GM03348 (cell line): ENCODE results near the gene LMF1.
"Not testable (repeated sequence)": the region's sequence is repeated elsewhere in the genome, so short reads cannot be mapped to it uniquely, and the experiment has no call there.

ENCODE experiments used
- DNase-seq: peaks from one replicate; pipeline ENCODE4 v3.0.0; 2012; ENCODE audit warnings: low spot score

The LMF1 gene

DNA sequence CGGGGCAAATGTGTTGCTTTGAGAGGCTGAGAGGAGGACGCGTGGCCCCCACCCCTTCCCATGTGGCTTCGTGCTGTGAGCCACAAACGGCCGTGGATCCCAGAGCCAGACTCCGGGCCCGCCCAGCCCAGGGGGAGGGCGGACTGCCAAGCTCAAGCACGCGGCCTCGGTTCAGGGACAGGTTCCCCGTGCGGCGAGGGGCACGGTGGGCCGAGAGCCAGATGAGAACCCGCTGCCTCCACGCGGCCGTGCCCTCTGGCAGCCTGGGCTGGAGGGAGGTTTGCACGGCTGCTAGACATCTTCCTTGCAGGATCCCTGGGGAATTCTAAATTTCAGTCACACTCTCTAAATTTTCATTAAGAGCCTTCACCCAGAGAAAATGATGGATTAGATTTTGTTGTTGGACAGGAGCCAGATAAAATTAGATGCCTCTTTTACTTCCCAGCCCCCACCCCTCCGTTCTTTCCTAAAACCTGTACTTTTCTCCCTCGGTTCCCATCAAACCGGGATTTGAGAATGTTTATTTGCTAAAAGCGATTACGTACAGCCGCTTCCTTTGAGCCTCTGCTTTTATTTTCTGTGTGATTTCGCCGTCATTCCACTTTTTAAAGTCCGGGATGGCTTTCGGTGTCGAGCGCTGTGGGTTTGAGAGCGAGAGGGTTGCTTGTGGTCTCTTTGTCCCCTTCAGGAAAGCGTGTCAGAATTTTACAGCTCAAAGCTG is 145.3 kb downstream of the LMF1 start:
- peak; percentile 81 for DNase-seq

- DNase-seq, result no peak
Observed at GRCh38 chr16:824601-825000, 146.2 kb downstream of the LMF1 start.

DNA sequence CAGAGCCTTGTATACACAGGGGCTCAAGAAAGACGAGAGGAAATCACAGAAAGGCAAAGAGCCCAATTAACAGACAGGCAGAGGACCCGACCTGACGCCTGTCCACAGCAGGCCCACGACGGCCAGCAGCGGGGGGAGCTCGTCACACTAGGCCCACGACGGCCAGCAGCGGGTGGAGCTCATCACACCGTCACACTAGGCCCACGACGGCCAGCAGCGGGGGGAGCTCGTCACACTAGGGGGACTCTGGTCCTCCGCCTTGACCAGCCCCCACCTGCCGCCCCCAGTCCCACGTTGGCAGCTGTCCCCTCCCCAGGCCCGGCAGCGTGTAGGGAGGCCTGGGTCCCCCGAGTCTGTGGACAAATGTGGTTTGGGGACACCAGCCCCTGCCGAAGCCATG is 146.6 kb downstream of the LMF1 start:
- no peak for DNase-seq

DNA sequence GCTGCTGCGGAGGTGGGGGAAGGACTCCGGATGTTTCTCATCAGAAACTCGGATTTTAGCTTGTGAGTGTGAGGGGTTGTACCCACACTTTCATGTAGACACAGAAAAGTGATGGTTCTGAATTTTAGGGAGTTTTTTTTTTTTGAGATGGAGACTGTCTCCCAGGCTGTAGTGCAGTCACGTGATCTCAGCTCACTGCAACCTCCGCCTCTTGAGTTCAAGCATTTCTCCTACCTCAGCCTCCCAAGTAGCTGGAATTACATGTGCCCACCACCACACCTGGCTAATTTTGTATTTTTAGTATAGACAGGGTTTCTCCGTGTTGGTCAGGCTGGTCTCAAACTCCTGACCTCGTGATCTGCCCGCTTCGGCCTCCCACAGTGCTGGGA is 147.9 kb downstream of the LMF1 start:
- no peak for DNase-seq

GRCh38 chr16:822174-822908 is 148.4 kb downstream of the LMF1 start:
- DNase-seq, result no peak

GRCh38 chr16:821751-822150 is 149.0 kb downstream of the LMF1 start:
- DNase-seq, result no peak

- DNase-seq, result no peak
Observed at GRCh38 chr16:820748-821147, 150.0 kb downstream of the LMF1 start.

- not testable (repeated sequence) for DNase-seq
Observed at GRCh38 chr16:820044-820408, 150.8 kb downstream of the LMF1 start.

GRCh38 chr16:819336-820043 is 151.3 kb downstream of the LMF1 start:
- DNase-seq, result no peak

DNA sequence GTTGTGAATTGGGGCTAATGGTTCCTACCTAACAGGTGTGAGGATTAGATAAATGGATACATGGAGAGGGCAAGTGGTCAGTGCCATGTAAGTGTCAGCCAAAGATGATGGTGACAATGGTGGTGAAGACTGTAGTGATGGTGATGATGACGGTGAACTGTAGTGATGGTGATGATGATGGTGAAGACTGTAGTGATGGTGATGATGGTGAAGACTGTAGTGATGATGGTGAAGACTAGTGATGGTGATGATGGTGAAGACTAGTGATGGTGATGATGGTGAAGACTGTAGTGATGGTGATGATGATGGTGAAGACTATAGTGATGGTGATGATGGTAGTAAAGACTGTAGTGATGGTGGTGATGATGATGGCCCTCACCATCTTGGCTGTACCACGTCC is 152.2 kb downstream of the LMF1 start:
- no peak for DNase-seq

DNA sequence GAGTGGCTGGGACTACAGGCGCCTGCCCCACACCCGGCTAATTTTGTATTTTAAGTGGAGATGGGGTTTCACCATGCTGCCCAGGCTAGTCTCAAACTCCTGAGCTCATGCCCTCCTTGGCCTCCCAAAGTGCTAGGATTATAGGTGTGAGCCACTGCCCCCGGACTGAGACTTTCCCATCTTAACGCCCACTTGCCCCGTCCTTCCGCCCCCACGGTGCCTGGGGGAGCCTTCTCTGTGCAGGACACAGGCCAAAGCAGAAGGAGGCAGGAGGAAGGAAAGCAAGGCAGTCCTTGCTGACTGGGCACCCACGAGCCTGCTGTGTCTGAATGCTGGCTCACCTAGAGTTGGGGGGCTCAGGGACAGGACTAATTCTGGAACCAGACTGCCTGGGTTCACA is 152.7 kb downstream of the LMF1 start:
- no peak for DNase-seq

- no peak for DNase-seq
Observed at GRCh38 chr16:817001-817906, 153.5 kb downstream of the LMF1 start.

- no peak for DNase-seq
Observed at GRCh38 chr16:815861-816260, 154.9 kb downstream of the LMF1 start.

GRCh38 chr16:814974-815373 is 155.8 kb downstream of the LMF1 start:
- DNase-seq, result peak; percentile 74

DNA sequence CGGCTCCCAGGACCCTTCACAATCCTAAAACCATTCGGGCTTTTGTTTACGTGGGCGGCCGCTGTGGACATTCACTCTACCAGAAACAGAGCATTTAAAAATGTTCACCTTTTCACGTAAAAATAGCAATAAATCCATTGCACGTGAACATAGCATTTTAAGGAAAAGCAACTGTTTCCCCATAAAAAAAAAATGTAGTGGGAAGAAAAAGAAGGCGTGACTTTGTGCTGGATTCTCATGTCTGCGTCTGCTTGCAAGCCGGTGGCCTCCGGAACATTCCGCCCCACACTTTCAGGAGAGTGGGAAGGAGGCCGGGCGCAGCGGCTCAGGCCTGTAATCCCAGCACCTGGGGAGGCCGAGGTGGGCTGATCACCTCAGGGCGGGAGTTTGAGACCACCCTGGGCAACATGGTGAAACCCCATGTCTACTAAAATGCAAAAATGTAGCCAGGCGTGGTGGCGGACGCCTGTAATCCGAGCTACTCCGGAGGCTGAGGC is 156.8 kb downstream of the LMF1 start:
- no peak for DNase-seq

DNA sequence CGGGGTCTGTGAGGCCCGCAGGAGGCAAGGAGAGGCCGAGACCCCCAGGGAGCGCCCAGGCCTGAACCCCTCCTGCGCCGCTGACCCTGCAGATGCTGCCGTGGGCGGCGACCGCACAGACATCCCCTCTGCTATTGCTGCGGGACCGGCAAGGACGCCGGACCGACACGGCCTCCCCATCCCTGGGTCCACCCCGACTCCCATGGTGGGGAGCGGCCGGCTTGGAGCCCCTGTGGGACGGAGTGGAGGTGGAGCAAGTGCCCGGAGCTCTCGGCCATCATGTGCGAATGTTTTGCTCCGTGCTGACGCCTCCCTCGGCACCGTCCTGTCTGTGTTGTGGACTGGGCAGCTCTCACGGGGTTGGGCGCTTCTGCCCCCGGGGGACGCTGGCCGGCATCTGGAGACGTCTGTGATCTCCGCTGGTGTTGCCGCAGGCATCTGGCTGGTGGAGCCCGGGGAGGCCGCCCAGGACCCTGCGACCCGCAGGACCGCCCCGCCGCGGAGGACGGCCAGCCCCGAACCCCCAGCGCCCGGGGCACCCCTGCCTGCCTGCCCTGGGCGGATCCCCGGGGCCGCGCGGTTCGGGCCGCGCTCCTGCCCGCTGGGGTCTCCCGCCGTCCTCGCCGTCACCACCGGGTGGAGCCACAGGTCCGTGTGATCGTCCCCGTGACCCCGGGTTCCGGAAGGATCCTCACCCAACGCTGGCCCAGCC is 157.4 kb downstream of the LMF1 start:
- DNase-seq, result peak; percentile 87

GRCh38 chr16:808085-808386 is 162.7 kb downstream of the LMF1 start:
- DNase-seq, result no peak

- peak; percentile 98 for DNase-seq
Observed at GRCh38 chr16:807347-808084, 163.3 kb downstream of the LMF1 start.

- no peak for DNase-seq
Observed at GRCh38 chr16:805474-805873, 165.3 kb downstream of the LMF1 start.

DNA sequence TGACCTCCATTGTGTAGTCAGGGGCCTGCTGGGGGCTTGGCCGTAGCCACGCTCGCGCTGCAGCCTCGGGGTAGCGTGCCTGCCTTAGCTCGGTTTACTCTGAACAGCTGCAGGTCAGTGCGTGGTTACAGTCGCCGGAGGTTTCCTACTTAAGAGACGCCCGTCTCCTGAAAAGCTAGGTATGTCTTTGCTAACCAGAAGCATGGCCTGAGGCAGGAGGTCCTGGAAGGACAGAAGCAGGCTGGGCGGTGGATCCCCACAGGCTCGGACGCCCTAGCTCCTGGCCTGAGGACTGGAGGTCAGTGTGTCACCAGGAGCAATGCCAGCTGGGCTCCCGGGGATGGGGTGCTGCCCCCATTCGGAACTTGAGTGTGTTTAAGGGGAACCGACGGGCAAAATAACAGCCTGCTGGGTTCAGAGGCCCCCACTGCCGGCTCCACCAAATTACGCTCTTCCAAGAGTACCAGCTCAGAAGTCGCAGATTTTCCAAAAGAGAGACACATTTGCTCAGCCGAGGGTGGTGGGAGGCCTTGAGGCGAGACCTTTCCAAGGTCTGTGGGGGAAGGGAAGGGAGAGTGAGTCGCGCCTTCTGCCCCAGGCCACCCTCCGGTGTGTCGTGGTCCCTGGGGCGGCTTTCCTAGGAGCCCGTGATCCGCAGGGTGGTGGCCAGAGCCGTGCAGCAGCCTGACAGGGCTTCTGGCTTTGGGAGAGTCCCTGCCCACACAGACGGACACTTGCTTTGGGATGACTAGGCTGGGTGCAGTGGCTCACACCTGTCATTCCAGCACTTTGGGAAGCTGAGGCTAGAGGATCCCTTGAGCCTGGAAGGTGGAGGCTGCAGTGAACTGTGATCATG is 166.4 kb downstream of the LMF1 start:
- DNase-seq, result no peak
